ENCODE measurements around the gene CTDP1.

DNA sequence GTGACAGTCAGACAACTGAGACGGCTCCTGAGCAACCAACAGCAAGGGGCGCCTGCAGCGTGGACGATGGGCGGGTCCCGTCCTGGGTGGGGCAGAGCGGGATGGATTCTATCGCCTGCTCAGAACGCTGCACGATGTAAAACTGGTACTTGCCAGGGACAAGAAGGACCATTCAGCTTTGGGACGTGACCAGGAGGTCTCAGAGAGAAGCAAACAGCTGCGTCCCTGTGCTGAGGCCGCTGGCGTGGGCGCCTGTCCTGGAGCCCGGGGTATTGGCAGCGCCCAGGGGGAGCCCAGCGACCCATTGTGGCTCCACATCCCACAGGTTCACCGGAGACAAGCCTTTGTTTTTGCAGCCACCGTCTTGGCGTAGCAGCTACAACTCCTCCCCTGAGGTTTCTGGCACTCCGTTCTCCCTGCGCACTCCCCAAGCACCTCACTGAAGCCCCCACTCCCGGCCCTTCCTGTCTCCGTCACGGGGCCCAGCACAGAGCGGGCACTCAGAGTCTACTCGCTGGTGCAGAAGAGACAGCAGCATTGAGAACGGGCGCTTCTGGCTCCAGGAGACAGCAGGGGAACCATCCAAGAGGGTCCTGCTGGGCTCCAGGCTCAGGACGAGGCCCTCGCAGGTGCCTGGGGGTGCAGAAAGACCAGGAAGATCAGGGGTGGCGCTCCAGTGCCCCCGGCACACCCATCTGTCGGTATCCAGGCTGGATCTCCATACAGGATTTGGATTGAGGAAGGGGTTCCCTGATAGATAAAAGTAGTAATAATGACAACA lies 96.0 kb downstream of the CTDP1 start:
- TF ChIP-seq, protein P1, sequence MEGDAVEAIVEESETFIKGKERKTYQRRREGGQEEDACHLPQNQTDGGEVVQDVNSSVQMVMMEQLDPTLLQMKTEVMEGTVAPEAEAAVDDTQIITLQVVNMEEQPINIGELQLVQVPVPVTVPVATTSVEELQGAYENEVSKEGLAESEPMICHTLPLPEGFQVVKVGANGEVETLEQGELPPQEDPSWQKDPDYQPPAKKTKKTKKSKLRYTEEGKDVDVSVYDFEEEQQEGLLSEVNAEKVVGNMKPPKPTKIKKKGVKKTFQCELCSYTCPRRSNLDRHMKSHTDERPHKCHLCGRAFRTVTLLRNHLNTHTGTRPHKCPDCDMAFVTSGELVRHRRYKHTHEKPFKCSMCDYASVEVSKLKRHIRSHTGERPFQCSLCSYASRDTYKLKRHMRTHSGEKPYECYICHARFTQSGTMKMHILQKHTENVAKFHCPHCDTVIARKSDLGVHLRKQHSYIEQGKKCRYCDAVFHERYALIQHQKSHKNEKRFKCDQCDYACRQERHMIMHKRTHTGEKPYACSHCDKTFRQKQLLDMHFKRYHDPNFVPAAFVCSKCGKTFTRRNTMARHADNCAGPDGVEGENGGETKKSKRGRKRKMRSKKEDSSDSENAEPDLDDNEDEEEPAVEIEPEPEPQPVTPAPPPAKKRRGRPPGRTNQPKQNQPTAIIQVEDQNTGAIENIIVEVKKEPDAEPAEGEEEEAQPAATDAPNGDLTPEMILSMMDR (tag by site-specific recombination; IDR thresholded peaks at IDR 0.05): no peak
- TF ChIP-seq ZNF19 (tag by site-specific recombination; IDR thresholded peaks at IDR 0.05; ENCODE audit: low read depth) (no peak), ZNF501 (tag by site-specific recombination; IDR thresholded peaks at IDR 0.05) (no peak), MYNN (tag by site-specific recombination; IDR thresholded peaks at IDR 0.05; ENCODE audit: borderline replicate concordance) (no peak)

Data from HEK293 (cell line).